HG02610 (cell line): ENCODE data around the gene CECR2.

Experiments
- ATAC-seq: cut with Tn5 transposase; IDR thresholded peaks from one replicate; pipeline ENCODE4 v1.9.1; 2021; ENCODE audit warnings: mild to moderate bottlenecking, moderate library complexity; ENCODE audit not compliant: unreplicated experiment

Gene CECR2

DNA sequence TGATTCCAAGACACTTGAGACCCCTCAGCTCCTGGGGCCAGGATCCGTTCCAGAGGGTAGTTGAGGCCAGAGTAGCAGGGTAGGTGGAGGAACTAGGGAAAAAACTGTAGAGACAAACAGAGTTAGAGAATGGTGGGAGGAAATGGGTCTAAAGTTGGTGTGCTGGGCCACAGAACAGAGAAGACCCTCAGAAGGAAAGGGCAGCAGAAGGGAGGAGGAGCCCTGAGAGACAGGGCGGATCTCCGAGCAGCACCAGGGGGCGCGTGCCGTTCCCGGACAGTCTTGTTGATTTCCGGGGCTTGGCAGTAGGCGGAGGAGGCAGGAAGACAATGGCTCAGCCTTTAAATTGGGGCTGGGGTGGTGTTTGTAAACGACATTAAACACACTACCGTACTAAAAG lies 2.4 kb upstream of the CECR2 start:
- ATAC-seq: no peak

DNA sequence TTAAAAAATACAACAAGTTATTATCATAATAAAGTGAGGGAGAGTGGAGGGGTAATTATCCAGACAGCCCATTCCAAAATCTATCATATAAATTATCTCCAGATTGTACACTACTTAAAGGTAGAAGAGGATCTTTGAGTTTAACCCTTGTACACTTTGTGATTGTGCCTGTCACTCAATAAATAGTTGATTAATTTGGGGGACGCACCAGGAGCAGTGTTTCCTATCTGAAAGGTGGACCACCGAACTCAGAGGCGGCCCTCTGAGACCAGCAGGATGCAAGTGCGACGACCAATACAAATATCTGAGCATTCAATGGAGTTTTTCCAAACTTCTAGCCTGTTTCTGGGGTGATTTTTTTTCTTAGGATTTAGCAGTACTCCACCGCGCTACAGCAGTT lies 1.1 kb upstream of the CECR2 start:
- no peak for ATAC-seq

- ATAC-seq: no peak
Measured at GRCh38 chr22:17368554-17369438, 464 bp upstream of the CECR2 start.

- no peak for ATAC-seq
Measured at GRCh38 chr22:17370026-17370765, 936 bp downstream of the CECR2 start.

GRCh38 chr22:17370766-17371432 lies 1.6 kb downstream of the CECR2 start:
- ATAC-seq: no peak

GRCh38 chr22:17371448-17371847 lies 2.2 kb downstream of the CECR2 start:
- ATAC-seq: no peak

- no peak for ATAC-seq
Measured at GRCh38 chr22:17373855-17374254, 4.6 kb downstream of the CECR2 start.

DNA sequence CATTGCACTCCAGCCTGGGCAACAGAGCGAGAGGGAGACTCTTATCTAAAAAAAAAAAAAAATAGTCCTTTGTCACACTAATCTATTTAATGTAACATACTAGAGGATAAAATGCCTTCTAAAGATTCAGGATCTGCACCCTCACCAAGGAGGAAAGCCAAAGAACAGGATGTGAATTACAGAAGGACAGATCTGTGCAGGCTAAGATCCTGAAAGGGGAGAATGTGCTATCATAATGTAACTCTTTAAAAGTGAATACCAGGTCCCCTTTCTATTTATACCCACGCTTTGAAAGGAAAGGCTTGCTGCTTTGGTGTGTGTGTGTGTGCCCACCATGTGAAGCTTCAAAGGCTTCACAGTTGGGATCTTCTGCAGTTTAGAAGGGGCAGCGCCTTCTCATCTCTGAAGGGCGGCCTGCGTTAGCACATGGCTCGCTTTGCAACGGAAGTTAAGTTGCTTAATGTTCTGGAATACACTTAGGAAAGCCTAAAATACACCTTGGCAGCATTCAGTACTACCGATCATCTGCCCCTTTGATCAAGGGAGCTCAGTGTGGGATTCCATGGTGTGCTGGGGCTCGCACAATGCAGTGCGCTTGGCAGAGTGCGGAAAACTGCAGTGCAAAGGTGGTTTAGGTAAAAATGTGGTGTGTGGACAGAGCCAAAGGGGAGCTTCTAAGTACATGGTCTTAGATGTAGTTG lies 6.8 kb downstream of the CECR2 start:
- no peak for ATAC-seq

DNA sequence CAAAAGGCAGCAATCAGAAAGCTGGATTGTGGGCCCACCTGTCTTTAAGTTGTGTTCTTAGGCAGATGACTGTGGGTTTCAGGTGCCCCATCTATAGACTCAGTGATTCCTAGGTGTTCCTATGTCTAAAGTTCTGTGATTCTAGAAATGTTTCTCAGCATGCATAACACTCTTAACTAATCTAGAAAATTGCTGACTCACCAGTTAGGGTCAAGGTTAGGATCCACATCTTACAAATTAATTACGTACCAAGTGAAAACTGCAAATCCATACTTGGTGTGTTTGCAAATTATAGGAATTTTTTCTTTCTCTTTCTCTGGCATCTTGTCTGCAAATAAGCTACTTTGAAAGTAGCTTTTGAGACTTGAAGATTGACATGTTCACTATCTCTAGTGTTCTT lies 7.7 kb downstream of the CECR2 start:
- ATAC-seq: no peak

- ATAC-seq: no peak
Measured at GRCh38 chr22:17379944-17380343, 10.7 kb downstream of the CECR2 start.

DNA sequence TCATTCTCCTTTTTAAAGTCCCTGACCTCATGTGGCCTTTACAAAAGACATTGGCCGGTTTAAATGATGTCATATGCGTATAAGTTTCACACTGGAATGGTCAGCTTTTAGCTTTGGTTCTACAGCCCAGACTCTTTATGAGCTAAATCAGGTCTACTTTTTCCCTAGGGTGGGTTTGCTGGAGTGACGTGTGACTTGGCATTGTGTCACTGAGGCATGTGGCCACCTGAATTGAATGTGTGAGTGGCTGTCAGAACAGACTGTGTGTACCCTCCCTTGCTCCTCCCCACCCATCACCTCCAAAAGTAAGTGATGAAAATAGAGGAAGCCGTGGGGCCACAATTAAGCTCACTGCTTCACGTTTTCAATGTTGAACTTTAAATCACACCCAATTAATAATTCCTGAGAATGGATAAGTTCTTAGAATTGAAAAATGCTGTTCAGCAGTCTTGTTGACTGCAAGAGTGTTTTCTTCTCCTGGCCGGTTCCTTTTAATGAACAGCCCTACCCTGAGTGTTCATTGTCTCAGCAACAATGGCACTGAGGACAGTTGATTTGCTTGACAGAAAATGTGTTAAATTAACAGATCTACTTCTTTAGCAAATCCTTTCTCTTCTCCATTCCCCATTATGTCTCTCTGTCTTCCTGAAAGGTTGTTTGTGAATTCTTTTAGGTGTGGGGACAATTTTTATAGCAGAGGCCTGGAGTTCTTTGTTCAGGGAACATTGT lies 11.3 kb downstream of the CECR2 start:
- no peak for ATAC-seq

DNA sequence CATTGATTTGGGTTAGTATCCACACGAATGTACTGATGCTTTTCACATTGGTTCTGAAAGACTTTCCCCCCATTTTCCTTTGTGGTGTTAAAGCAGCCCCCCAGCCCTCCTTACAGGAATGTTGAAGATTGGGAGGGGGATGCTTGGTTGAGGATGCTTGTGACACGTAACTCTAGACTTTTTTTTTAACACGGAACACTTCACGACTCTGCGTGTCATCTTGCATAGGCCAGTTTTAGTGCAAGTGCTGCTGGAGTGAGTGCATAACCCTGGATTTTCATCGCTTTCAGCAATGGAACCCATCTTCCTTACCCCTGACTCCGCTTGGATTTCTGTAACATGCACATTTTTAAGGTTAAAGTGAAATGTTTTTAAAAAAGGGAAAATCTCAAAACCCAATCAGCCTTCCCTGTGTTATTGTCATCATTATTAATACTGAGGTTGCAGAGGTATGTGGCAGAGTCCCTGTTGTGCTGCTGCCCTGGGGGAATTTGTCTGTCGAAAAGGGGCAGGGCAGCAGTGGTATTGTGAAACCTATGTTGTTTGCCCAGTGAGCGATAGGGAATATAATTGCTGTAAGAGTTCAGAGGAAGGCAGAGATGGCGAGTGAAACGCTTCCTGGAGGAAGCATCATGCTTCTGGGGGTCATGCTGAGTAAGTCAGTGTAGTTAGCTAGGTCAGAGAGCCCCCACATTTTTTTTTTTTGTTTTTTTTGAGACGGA lies 12.1 kb downstream of the CECR2 start:
- ATAC-seq: no peak

GRCh38 chr22:17384612-17385330 lies 15.5 kb downstream of the CECR2 start:
- no peak for ATAC-seq

DNA sequence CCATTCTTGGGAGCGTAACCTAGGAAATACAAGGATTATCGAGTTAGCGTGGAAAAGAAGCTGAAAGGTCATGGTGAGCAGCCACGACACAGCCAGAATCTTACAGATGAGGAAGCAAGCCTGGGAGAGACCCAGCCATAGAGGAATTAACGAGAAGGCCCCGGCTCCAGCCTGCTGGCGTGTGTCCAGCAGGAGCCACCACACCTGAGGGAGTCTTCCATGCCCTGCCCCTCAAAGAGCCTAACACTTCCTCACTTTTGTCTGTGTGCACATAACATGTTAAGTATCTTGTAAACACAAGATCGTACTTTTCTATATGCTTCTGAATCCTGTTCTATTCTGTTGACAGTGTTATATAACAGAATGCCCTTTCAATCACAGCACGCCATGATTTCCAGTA lies 18.1 kb downstream of the CECR2 start:
- no peak for ATAC-seq

DNA sequence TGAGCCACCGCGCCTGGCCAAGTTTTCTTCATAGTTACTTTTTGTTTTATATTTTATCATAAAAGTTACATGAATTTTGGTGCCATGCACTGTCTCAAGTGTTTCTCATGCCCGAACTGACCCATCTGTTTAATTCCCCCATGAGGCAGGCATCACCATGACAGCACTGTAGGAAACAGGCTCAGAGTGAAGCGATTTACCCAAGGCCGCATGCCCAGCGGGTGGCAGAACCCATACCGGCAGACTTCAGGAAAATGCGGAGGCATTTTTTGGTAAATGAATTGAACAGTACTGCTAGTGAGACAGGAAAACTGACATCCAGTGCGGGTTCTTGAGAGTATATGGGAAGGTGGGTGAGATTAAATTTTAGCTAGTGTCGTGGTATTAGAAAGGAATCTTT lies 19.0 kb downstream of the CECR2 start:
- ATAC-seq: no peak

GRCh38 chr22:17390087-17390486 lies 20.8 kb downstream of the CECR2 start:
- no peak for ATAC-seq

- no peak for ATAC-seq
Measured at GRCh38 chr22:17396516-17396915, 27.3 kb downstream of the CECR2 start.

DNA sequence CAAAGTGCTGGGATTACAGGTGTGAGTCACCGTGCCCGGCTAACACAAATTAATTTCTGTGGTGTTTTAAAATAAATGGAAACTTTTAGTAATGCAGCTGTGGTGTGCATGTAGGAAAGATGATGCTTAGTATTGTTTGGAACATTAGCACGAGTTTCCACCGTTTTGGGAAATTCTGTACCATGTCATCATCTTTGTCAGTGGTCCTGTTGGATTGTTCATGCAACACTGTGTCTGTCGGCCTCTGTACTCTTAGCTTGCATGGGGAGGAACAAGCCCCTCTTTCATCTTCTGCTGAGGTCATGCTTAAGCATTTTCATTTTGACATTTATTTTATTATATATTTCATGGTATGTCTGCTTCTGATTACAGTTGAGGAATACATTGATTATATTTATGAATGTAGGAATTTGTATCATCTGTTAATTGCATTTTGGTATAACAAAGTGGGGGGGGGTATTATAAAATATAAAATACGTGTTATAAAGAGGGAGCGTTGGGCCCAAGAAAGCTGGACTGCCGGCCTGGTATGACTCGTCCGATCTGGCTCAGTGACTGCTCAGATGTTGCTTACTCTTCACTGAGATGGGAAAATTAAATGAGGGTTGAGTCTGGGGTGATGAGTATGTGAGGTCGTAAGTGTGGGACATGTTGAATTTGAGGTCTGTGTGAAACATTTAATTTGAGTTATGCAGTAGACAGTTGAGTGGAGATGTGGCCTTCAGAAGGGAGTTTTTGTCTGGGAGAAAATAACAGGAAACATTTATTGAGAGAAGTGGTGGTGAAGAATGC lies 28.7 kb downstream of the CECR2 start:
- no peak for ATAC-seq
